OCI-M2 (cell line): Measurements from ENCODE around the gene RNU11.
"Not testable (repeated sequence)": the region's sequence is repeated elsewhere in the genome, so short reads cannot be mapped to it uniquely, and the experiment has no call there.

Experiments
- DNase-seq: peaks from one replicate; lab custom pipeline; 2025; ENCODE audit not compliant: unreplicated experiment; lab: John Stamatoyannopoulos, UW

RNU11 gene

GRCh38 chr1:28656335-28656734 is 7.9 kb downstream of the RNU11 start:
- no peak for DNase-seq

- no peak for DNase-seq
Observed at GRCh38 chr1:28663871-28664470, 15.6 kb downstream of the RNU11 start.

GRCh38 chr1:28666806-28667205 is 18.4 kb downstream of the RNU11 start:
- DNase-seq = no peak

- no peak for DNase-seq
Observed at GRCh38 chr1:28668191-28668955, 20.0 kb downstream of the RNU11 start, which contains the start of gene GMEB1. GMEB1 (plus strand) TSS chr1:28668784; CDS start chr1:28683613, 14,829 bp downstream.

- DNase-seq = no peak
Observed at GRCh38 chr1:28668956-28669723, 20.7 kb downstream of the RNU11 start.

- DNase-seq = no peak
Observed at GRCh38 chr1:28671254-28671780, 22.9 kb downstream of the RNU11 start.

- DNase-seq = not testable (repeated sequence)
Observed at GRCh38 chr1:28672971-28673370, 24.6 kb downstream of the RNU11 start.

- DNase-seq = no peak
Observed at GRCh38 chr1:28675924-28676257, 27.5 kb downstream of the RNU11 start.

- no peak for DNase-seq
Observed at GRCh38 chr1:28680151-28680550, 31.8 kb downstream of the RNU11 start.

GRCh38 chr1:28682840-28683239 is 34.4 kb downstream of the RNU11 start:
- no peak for DNase-seq

GRCh38 chr1:28684937-28685336 is 36.5 kb downstream of the RNU11 start:
- DNase-seq = no peak

GRCh38 chr1:28691627-28692026 is 43.2 kb downstream of the RNU11 start:
- not testable (repeated sequence) for DNase-seq
